Osteocyte (in vitro differentiated cells): Measurements from ENCODE around the gene NID1. TPM values are rescaled to one million over a fixed set of nuclear protein-coding genes. Genes with fewer than 3 reads are reported as not detected.
"Not testable (repeated sequence)": the region's sequence is repeated elsewhere in the genome, so short reads cannot be mapped to it uniquely, and the experiment has no call there.

Source experiments
- DNase-seq: peaks from one replicate; pipeline ENCODE4 v3.0.0; 2021; ENCODE audit warnings: mixed read lengths; ENCODE audit not compliant: unreplicated experiment; ENCODE audit errors: extremely low spot score
- H3K27ac Mint-ChIP-seq: one replicate; pipeline ENCODE4 v1.8.0; 2021; ENCODE audit warnings: mild to moderate bottlenecking, mixed read lengths; ENCODE audit not compliant: unreplicated experiment
- H3K27me3 Mint-ChIP-seq: one replicate; pipeline ENCODE4 v1.8.0; 2021; ENCODE audit warnings: mixed read lengths; ENCODE audit not compliant: unreplicated experiment
- H3K36me3 Mint-ChIP-seq: one replicate; pipeline ENCODE4 v1.8.0; 2021; ENCODE audit warnings: mixed read lengths; ENCODE audit not compliant: unreplicated experiment
- H3K4me1 Mint-ChIP-seq: one replicate; pipeline ENCODE4 v1.8.0; 2021; ENCODE audit warnings: mixed read lengths; ENCODE audit not compliant: unreplicated experiment
- H3K4me3 Mint-ChIP-seq: one replicate; pipeline ENCODE4 v1.8.0; 2021; ENCODE audit warnings: mild to moderate bottlenecking, moderate library complexity, mixed read lengths; ENCODE audit not compliant: unreplicated experiment
- H3K9me3 Mint-ChIP-seq: one replicate; pipeline ENCODE4 v1.8.0; 2021; ENCODE audit warnings: mixed read lengths; ENCODE audit not compliant: unreplicated experiment
- total RNA-seq: library from RNA; stranded (reverse); gene quantifications from 2 replicates; pipeline ENCODE4 v1.2.1, GENCODE V29; 2021
- TF ChIP-seq, protein P1 (sequence below): fragments of 200-600 bp; sonication (generic); IDR thresholded peaks from 2 replicates; pipeline ENCODE4 v1.5.0; 2021; ENCODE audit warnings: antibody characterized with exemption, mild to moderate bottlenecking, moderate library complexity

Gene NID1
- total RNA-seq, 1 donor from 2014 or later, result 142 TPM

DNA sequence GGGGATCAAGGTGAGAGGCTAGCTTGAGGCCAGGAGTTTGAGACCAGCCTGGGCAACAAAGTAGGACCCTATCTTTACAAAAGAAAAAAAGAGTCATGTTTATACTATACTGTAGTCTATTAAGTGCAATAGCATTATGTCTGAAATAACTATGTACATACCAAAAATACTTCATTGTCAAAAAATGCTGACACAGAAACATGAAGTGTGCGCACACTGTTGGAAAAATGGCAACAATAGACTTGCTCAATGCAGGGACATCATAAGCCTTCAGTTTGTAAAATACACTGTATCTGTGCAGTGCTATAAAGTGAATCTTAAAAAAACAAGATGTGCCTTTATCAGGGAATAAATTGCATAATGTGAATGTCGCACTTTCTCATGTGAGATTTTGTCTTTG lies 14.1 kb upstream of the NID1 start:
- TF ChIP-seq, protein P1, sequence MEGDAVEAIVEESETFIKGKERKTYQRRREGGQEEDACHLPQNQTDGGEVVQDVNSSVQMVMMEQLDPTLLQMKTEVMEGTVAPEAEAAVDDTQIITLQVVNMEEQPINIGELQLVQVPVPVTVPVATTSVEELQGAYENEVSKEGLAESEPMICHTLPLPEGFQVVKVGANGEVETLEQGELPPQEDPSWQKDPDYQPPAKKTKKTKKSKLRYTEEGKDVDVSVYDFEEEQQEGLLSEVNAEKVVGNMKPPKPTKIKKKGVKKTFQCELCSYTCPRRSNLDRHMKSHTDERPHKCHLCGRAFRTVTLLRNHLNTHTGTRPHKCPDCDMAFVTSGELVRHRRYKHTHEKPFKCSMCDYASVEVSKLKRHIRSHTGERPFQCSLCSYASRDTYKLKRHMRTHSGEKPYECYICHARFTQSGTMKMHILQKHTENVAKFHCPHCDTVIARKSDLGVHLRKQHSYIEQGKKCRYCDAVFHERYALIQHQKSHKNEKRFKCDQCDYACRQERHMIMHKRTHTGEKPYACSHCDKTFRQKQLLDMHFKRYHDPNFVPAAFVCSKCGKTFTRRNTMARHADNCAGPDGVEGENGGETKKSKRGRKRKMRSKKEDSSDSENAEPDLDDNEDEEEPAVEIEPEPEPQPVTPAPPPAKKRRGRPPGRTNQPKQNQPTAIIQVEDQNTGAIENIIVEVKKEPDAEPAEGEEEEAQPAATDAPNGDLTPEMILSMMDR, result no peak
- Mint-ChIP-seq H3K27ac (no peak overlapping the region), H3K4me1 (no peaks in the 10 kb centered on the region), H3K9me3 (no peaks in the 10 kb centered on the region), H3K27me3 (no peaks in the 10 kb centered on the region), H3K4me3 (no peak overlapping the region), H3K36me3 (no peaks in the 10 kb centered on the region)
- no peak for DNase-seq

DNA sequence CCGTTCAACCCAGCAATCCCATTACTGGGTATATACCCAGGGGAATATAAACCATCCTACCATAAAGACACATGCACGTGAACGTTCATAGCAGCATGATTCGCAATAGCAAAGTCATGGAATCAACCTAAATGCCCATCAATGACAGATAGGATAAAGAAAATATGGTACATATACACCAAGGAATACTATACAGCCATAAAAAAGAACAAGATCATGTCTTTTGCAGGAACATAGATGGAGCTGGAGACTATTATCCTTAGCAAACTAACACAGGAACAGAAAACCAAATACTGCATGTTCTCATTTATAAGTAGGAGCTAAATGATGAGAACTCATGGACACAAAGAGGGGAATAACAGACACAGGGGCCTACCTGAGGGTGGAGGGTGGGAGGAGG lies 13.2 kb upstream of the NID1 start:
- not testable (repeated sequence) for H3K36me3 Mint-ChIP-seq, H3K27me3 Mint-ChIP-seq, H3K27ac Mint-ChIP-seq, H3K4me3 Mint-ChIP-seq, H3K9me3 Mint-ChIP-seq, H3K4me1 Mint-ChIP-seq, DNase-seq

DNA sequence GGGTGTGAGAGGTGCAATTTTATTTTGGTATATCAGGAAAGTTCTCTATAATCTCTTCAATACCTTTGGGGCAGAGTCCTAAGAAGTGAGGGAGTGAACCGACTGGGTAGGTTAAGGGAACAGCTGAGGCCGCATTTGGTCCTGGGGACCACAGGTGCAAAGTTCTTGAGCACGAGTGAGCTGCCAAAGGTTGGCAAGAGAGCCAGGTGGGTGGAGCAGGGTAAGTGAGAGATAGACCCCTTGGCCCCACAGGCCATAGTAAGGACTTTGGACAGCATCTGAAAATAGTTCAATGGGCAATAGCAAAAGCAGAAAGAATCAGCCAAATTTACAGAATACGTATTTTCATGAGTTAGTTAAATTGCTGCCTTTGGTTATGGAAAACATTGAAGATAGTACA lies 11.0 kb upstream of the NID1 start:
- H3K4me1 Mint-ChIP-seq, result no peaks in the 10 kb centered on the region
- no peak overlapping the region for H3K4me3 Mint-ChIP-seq
- TF ChIP-seq, protein P1, result no peak
- no peaks in the 10 kb centered on the region for H3K36me3 Mint-ChIP-seq
- no peak for DNase-seq
- H3K9me3 Mint-ChIP-seq, result no peaks in the 10 kb centered on the region
- no peak overlapping the region for H3K27ac Mint-ChIP-seq
- no peaks in the 10 kb centered on the region for H3K27me3 Mint-ChIP-seq

DNA sequence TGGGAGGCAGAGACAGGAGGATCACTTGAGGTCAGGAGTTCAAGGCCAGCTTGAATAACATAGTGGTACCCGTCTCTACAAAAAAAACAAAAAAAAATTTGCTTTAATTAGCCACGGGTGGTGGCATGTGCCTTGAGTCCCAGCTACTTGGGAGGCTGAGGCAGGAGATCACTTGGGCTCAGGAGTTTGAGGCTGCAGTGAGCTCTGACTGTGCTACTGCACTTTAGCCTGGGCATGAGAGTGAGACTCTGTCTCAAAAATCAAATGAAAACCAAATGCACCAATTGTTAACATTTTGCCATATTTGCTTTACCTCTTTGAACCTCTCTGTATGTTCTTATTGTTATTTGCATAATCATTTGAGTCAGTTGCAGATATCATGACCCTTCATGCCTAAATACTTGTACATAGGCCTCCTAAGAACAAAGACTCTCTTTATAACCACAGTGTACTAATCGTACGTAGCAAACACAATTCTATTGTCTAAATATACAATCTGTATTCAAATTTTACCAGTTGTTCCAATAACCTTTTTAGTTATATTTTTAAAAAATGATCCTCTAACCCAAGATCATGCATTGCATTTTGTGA lies 8.5 kb upstream of the NID1 start:
- Mint-ChIP-seq H3K4me1 (no peaks in the 10 kb centered on the region), H3K4me3 (no peak overlapping the region)
- no peak for DNase-seq

DNA sequence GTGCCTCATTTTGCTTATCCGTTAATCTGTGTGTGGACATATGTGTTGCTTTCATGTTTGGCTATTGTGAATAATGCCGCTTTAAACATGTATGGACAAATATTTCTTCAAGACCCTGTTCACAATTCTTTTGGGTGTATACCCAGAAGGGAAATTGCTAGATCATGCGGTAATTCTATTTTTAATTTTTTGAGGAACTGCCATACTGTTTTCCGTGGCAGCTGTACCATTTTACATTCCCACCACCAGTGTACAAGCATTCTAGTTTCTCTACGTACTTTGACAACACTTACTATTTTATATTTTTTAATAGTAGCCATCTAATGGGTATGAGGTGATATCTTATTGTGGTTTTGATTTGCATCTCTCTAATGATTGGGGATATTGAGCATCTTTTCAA lies 7.1 kb upstream of the NID1 start:
- no peaks in the 10 kb centered on the region for H3K4me1 Mint-ChIP-seq
- DNase-seq, result no peak
- H3K9me3 Mint-ChIP-seq, result no peaks in the 10 kb centered on the region
- H3K27me3 Mint-ChIP-seq, result no peaks in the 10 kb centered on the region
- no peak overlapping the region for H3K27ac Mint-ChIP-seq
- H3K4me3 Mint-ChIP-seq, result no peak overlapping the region
- TF ChIP-seq, protein P1, result no peak
- no peaks in the 10 kb centered on the region for H3K36me3 Mint-ChIP-seq

More for the DNA sequence above, 8.5 kb upstream of the NID1 start:
- Mint-ChIP-seq H3K36me3 (no peaks in the 10 kb centered on the region), H3K27me3 (no peaks in the 10 kb centered on the region), H3K9me3 (no peaks in the 10 kb centered on the region), H3K27ac (no peak overlapping the region)
- TF ChIP-seq, protein P1, result no peak

DNA sequence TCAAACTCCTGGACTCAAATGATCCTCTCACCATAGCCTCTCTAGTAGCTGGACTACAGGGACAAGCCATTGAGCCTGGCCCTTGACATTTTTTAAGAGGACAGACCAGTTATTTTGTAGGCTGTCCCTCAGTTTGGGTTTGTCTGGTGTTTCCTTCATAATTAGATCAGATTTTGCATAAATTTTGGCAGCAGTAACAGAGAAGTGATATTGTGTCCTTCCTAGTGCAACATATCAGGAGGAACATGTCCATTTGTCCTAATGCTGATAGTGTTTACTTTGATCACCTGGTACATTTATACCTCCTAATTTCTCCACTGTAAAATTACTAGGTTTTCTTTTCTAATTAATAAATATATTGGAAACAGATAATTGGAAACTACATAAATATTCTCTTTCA lies 5.9 kb upstream of the NID1 start:
- H3K4me3 Mint-ChIP-seq, result no peak overlapping the region
- no peaks in the 10 kb centered on the region for H3K9me3 Mint-ChIP-seq
- H3K4me1 Mint-ChIP-seq, result peaks cover 2% of the 10 kb centered on the region
- H3K27ac Mint-ChIP-seq, result no peak overlapping the region
- TF ChIP-seq, protein P1, result no peak
- H3K27me3 Mint-ChIP-seq, result no peaks in the 10 kb centered on the region
- no peak for DNase-seq
- H3K36me3 Mint-ChIP-seq, result no peaks in the 10 kb centered on the region
